Glutamatergic neuron (in vitro differentiated cells): ENCODE results near the gene GJD4. TPM values are rescaled to one million over a fixed set of nuclear protein-coding genes. Genes with fewer than 3 reads are reported as not detected.

Experiments
- DNase-seq: peaks from one replicate; pipeline ENCODE4 v3.0.0; 2022
- H3K27ac Mint-ChIP-seq: one replicate; pipeline ENCODE4 v1.8.0; 2020; ENCODE audit warnings: mild to moderate bottlenecking, mixed read lengths, inconsistent platforms; ENCODE audit not compliant: unreplicated experiment
- H3K27me3 Mint-ChIP-seq: one replicate; pipeline ENCODE4 v1.8.0; 2020; ENCODE audit warnings: mild to moderate bottlenecking, moderate library complexity, mixed read lengths, inconsistent platforms; ENCODE audit not compliant: unreplicated experiment
- H3K36me3 Mint-ChIP-seq: one replicate; pipeline ENCODE4 v1.8.0; 2020; ENCODE audit warnings: mild to moderate bottlenecking, mixed read lengths, inconsistent platforms; ENCODE audit not compliant: unreplicated experiment
- H3K4me1 Mint-ChIP-seq: one replicate; pipeline ENCODE4 v1.8.0; 2020; ENCODE audit warnings: mild to moderate bottlenecking, low read depth, mixed read lengths, inconsistent platforms; ENCODE audit not compliant: unreplicated experiment
- H3K4me3 Mint-ChIP-seq: one replicate; pipeline ENCODE4 v1.8.0; 2020; ENCODE audit warnings: mild to moderate bottlenecking, mixed read lengths, inconsistent platforms; ENCODE audit not compliant: unreplicated experiment
- H3K9me3 Mint-ChIP-seq: one replicate; pipeline ENCODE4 v1.8.0; 2020; ENCODE audit warnings: mild to moderate bottlenecking, moderate library complexity, mixed read lengths, inconsistent platforms; ENCODE audit not compliant: unreplicated experiment
- CTCF ChIP-seq: fragments of 200-600 bp; sonication (generic); IDR thresholded peaks from one replicate; pipeline ENCODE4 v1.5.0; 2021; ENCODE audit not compliant: partially characterized antibody, unreplicated experiment
- total RNA-seq: library from RNA; stranded (reverse); fragmentation: NEBNext Ultra II Directional; extraction: Animal tissue kit (Norgen Biotek cat#: 25700); gene quantifications from one replicate; pipeline ENCODE4 v1.2.1, GENCODE V29; 2021; ENCODE audit not compliant: unreplicated experiment

The GJD4 gene
- total RNA-seq, 1 donor from 2014 or later: not detected

- Mint-ChIP-seq H3K4me1 (peaks cover 11% of the 10 kb centered on the region), H3K9me3 (peaks cover 19% of the 10 kb centered on the region), H3K4me3 (no peak overlapping the region), H3K36me3 (peaks cover 6% of the 10 kb centered on the region), H3K27me3 (peaks cover 11% of the 10 kb centered on the region), H3K27ac (no peak overlapping the region)
- TF ChIP-seq CTCF: no peak
- DNase-seq: no peak
Observed at GRCh38 chr10:35568483-35569015, 36.6 kb upstream of the GJD4 start.

DNA sequence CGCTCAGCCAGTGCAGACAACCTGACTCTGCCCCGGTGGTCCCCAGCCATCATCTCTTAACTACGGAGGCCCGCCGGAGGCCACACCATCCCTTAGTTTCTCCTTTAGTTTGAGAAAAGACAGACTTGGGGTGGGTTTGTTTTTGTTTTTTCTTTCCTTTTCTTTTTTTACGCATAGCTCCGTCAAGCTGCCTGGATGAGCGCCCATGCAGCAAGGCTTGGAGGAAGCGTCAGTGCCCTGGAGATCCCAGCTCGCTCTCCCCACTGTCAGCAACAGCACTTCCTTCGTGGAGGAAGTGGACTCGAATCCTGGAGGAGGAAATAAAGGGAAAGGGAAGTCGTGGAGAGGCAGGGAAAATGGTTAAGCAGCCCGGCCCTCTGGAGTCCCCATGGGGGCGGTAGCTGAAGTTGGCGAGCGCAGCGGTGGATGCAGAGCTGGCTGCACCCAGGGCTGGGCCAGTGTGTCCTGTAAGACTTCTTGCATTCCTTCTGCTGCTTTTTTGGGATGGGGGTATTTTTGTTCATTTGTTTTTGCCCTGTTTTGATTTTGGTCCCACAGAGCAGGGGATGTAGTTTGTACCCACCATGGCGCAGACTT lies 35.9 kb upstream of the GJD4 start:
- H3K4me1 Mint-ChIP-seq: peaks cover 11% of the 10 kb centered on the region
- H3K4me3 Mint-ChIP-seq: no peak overlapping the region
- no peak overlapping the region for H3K27ac Mint-ChIP-seq
- peaks cover 6% of the 10 kb centered on the region for H3K36me3 Mint-ChIP-seq
- TF ChIP-seq CTCF: no peak
- DNase-seq: no peak
- H3K27me3 Mint-ChIP-seq: peaks cover 14% of the 10 kb centered on the region
- H3K9me3 Mint-ChIP-seq: peaks cover 19% of the 10 kb centered on the region

DNA sequence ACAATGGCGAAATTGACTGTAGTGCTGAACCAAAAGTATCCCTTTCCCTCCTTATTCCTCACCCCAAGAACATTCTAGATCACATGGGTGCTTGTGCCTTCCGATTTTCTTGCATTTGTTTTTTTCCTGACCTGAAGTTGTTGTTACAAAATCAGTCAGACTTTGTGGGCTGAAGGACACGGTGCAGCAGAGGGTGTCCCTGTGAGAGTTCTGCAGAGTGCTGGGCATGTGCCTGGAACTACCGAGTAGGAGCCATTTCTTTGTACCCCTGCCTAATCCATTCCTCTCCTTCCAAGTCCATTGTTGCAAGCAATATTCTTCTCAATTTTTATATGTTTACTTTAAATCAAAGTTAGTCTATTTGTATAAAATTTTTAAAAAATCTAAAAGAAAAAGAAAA lies 35.3 kb upstream of the GJD4 start:
- Mint-ChIP-seq H3K27me3 (peaks cover 13% of the 10 kb centered on the region), H3K36me3 (peaks cover 6% of the 10 kb centered on the region), H3K9me3 (peaks cover 22% of the 10 kb centered on the region), H3K27ac (peak overlapping the region; percentile 20), H3K4me1 (peaks cover 11% of the 10 kb centered on the region), H3K4me3 (no peak overlapping the region)
- no peak for DNase-seq
- no peak for TF ChIP-seq CTCF

DNA sequence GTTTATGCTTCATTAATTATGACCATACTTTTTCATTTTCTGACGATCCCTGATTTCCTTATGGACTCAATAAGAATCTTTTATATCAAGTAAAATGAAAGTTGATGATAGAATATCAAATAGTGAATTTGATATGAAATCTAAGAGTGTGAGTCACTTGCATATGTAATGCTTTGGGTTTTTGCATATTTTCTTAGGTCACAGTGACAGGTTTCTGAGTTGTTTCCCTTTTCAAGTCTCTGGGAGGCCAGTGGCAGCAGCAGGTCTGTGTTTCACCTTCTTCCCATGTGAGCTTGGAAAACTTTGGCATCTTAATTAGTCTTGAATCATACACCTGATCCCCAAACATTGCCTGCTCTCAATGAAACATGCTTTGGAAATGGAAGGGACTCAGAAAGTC lies 34.7 kb upstream of the GJD4 start:
- peaks cover 14% of the 10 kb centered on the region for H3K27me3 Mint-ChIP-seq
- peaks cover 10% of the 10 kb centered on the region for H3K36me3 Mint-ChIP-seq
- no peak for TF ChIP-seq CTCF
- peaks cover 13% of the 10 kb centered on the region for H3K4me1 Mint-ChIP-seq
- DNase-seq: no peak
- no peak overlapping the region for H3K27ac Mint-ChIP-seq
- H3K9me3 Mint-ChIP-seq: peaks cover 22% of the 10 kb centered on the region
- no peak overlapping the region for H3K4me3 Mint-ChIP-seq

DNA sequence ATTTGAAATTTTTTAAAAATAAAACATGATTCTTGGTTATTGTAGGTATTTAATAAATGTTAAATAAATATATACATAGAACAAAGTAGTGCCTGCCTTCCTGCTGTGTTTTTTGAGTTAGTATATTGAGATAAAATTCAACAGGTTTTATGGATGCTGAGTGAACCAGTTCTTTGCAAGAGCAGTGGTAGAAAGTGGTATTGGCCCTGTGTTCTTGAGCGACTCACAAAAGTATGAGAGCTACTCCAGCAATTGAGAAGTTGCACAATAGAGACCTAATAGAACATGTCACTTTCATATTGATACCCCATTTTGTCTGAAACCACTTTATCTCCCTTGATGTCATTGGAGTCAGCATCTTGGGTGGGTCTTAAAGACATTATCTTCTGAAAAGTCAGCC lies 32.6 kb upstream of the GJD4 start:
- H3K9me3 Mint-ChIP-seq: peaks cover 22% of the 10 kb centered on the region
- no peak for TF ChIP-seq CTCF
- peaks cover 15% of the 10 kb centered on the region for H3K27me3 Mint-ChIP-seq
- no peak overlapping the region for H3K27ac Mint-ChIP-seq
- peaks cover 6% of the 10 kb centered on the region for H3K4me1 Mint-ChIP-seq
- DNase-seq: no peak
- no peak overlapping the region for H3K4me3 Mint-ChIP-seq
- peaks cover 6% of the 10 kb centered on the region for H3K36me3 Mint-ChIP-seq
